ENCODE measurements around the gene CCDC198. TPM values are rescaled to one million over a fixed set of nuclear protein-coding genes. Genes with fewer than 3 reads are reported as not detected.

The CCDC198 gene, protein sequence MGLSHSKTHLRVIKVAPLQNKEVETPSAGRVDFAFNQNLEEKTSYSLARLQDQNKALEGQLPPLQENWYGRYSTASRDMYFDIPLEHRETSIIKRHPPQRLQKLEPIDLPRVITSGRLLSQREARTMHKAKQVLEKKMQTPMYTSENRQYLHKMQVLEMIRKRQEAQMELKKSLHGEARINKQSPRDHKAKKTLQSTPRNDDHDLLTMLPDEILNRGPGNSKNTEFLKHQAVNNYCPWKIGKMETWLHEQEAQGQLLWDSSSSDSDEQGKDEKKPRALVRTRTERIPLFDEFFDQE
- total RNA-seq, result not detected

- TF ChIP-seq, protein P1, sequence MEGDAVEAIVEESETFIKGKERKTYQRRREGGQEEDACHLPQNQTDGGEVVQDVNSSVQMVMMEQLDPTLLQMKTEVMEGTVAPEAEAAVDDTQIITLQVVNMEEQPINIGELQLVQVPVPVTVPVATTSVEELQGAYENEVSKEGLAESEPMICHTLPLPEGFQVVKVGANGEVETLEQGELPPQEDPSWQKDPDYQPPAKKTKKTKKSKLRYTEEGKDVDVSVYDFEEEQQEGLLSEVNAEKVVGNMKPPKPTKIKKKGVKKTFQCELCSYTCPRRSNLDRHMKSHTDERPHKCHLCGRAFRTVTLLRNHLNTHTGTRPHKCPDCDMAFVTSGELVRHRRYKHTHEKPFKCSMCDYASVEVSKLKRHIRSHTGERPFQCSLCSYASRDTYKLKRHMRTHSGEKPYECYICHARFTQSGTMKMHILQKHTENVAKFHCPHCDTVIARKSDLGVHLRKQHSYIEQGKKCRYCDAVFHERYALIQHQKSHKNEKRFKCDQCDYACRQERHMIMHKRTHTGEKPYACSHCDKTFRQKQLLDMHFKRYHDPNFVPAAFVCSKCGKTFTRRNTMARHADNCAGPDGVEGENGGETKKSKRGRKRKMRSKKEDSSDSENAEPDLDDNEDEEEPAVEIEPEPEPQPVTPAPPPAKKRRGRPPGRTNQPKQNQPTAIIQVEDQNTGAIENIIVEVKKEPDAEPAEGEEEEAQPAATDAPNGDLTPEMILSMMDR (IDR thresholded peaks at IDR 0.05), result no peak
- TF ChIP-seq POLR2A (IDR thresholded peaks at IDR 0.05), result no peak
- Histone ChIP-seq H3K9me3 (no peaks in the 10 kb centered on the region), H3K4me3 (replicated peaks in 1 of 3) (no peak within 1 kb of the TSS), H3K36me3 (no peaks in the 10 kb centered on the region), H3K27me3 (no peaks in the 10 kb centered on the region), H3K27ac (no peak within 1 kb of the TSS), H3K4me1 (no peaks in the 10 kb centered on the region)
- intact Hi-C loops (cut with DNase I), result no loop called here
- DNase-seq, result no peak
- WGBS, 2 donors, result 52 to 60% methylated on average over 6 of the region's 6 CpGs
These were observed at the start of gene CCDC198 for GRCh38 chr14:57493467-57494181. Gene CCDC198 (minus strand): TSS chr14:57493857. CDS start chr14:57493715, 142 bp downstream.

- intact Hi-C loops (cut with DNase I), result no loop called here
- Histone ChIP-seq H3K4me1 (no peaks in the 10 kb centered on the region), H3K36me3 (no peaks in the 10 kb centered on the region), H3K4me3 (replicated peaks in 1 of 3) (no peak overlapping the region), H3K27me3 (no peaks in the 10 kb centered on the region), H3K9me3 (no peaks in the 10 kb centered on the region), H3K27ac (no peak overlapping the region)
- TF ChIP-seq, protein P1 (IDR thresholded peaks at IDR 0.05), result peak in 3 of 6 experiments; percentile 30 to 42 (median 41)
- no peak for TF ChIP-seq POLR2A (IDR thresholded peaks at IDR 0.05)
- whole genome bisulfite sequencing, 2 donors, result 71 to 92% methylated on average over 1 of the region's 1 CpG
- DNase-seq, result peak; percentile 5 to 13
These were observed 39.6 kb upstream of the CCDC198 start for GRCh38 chr14:57533214-57533613.

DNA sequence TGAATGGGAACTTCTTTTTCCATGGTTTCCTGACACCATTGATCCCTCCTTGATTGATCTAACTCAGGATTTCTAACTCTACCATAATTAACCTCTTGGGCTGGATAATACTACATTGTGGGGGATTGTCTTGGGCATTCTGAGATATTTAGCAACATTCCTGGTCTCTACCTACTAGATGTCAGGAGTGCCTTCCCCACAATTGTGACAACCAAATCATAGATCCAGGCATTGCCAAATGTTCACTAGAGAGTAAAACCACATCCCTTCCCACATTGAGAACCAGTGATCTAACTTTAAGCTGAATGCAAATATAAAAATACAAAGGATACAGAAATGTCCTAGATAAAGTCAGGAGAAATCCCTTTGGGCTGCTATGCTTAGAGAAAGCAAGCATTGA is 36.9 kb upstream of the CCDC198 start:
- no peak for TF ChIP-seq POLR2A (IDR thresholded peaks at IDR 0.05)
- TF ChIP-seq, protein P1 (IDR thresholded peaks at IDR 0.05), result no peak
- Histone ChIP-seq H3K36me3 (no peaks in the 10 kb centered on the region), H3K4me1 (no peaks in the 10 kb centered on the region), H3K27me3 (no peaks in the 10 kb centered on the region), H3K27ac (no peak overlapping the region), H3K4me3 (replicated peaks in 1 of 3) (no peak overlapping the region), H3K9me3 (no peaks in the 10 kb centered on the region)
- DNase-seq, result no peak
- intact Hi-C loops (cut with DNase I), result no loop called here

- intact Hi-C loops (cut with DNase I), result no loop called here
- peak; percentile 16 to 18 for DNase-seq
- no peak for TF ChIP-seq POLR2A (IDR thresholded peaks at IDR 0.05)
- TF ChIP-seq, protein P1 (IDR thresholded peaks at IDR 0.05), result no peak
- no peaks in the 10 kb centered on the region for H3K27me3 ChIP-seq
- 52 to 54% methylated on average over 3 of the region's 3 CpGs for WGBS, 2 donors
- H3K4me3 ChIP-seq (replicated peaks in 1 of 3), result no peak overlapping the region
- no peaks in the 10 kb centered on the region for H3K4me1 ChIP-seq
- no peaks in the 10 kb centered on the region for H3K36me3 ChIP-seq
- H3K27ac ChIP-seq, result no peak overlapping the region
- H3K9me3 ChIP-seq, result no peaks in the 10 kb centered on the region
These were observed 33.3 kb upstream of the CCDC198 start for GRCh38 chr14:57526942-57527341.

DNA sequence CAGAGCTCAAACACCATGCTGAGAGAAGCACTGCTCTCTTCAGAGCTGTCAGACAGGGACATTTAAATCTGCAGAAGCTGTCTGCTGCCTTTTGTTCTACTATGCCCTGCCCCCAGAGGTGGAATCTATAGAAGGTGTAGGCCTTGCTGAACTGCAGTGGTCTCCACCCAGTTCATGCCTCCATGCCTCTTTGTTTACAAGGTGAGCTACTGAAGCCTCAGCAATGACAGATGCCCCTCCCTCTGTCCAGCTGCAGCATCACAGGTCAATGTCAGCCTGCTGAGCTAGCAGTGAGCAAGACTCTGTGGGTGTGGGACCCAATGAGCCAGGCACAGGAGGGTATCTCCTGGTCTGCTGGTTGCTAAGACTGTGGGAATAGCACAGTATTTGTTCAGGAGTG is 25.4 kb upstream of the CCDC198 start:
- Histone ChIP-seq H3K36me3 (no peaks in the 10 kb centered on the region), H3K4me3 (replicated peaks in 1 of 3) (no peak overlapping the region), H3K4me1 (no peaks in the 10 kb centered on the region), H3K27ac (no peak overlapping the region), H3K27me3 (no peaks in the 10 kb centered on the region), H3K9me3 (no peaks in the 10 kb centered on the region)
- intact Hi-C loops (cut with DNase I), result no loop called here
- DNase-seq, result no peak
- TF ChIP-seq POLR2A (IDR thresholded peaks at IDR 0.05), result no peak
- TF ChIP-seq, protein P1 (IDR thresholded peaks at IDR 0.05), result no peak

Data from thyroid gland (tissue), 4 donors.